Activated naive CD8-positive, alpha-beta T cell treated with anti-CD3 and anti-CD28 coated beads, Interleukin-2, amount 10 ng/mL, durations not matched to agents 7 days and 5 days (primary cell): ENCODE data around the gene OSBP2. TPM values are rescaled to one million over a fixed set of nuclear protein-coding genes. Genes with fewer than 3 reads are reported as not detected.

ENCODE experiments used
- ATAC-seq: fragments of 150-1000 bp; cut with Tn5 transposase; one replicate; pipeline ENCODE4 v1.10.0; 2021; ENCODE audit warnings: low read depth, moderate library complexity
- POLR2A ChIA-PET: fragments of 350-600 bp; sonication (Branson Sonifier 250); formaldehyde crosslinking; loops from one replicate; lab custom pipeline; 2021; ENCODE audit warnings: antibody characterized with exemption; lab: Charles Lee
- DNase-seq: peaks from one replicate; pipeline ENCODE4 v3.0.0; 2021
- H3K27ac Mint-ChIP-seq: one replicate; pipeline ENCODE4 v1.8.0; 2022; ENCODE audit warnings: mild to moderate bottlenecking, mixed read lengths
- H3K27me3 Mint-ChIP-seq: one replicate; pipeline ENCODE4 v1.8.0; 2022; ENCODE audit warnings: mild to moderate bottlenecking, moderate library complexity, mixed read lengths
- H3K36me3 Mint-ChIP-seq: one replicate; pipeline ENCODE4 v1.8.0; 2021; ENCODE audit warnings: mild to moderate bottlenecking, mixed read lengths
- H3K4me1 Mint-ChIP-seq: one replicate; pipeline ENCODE4 v1.8.0; 2021; ENCODE audit warnings: mixed read lengths
- H3K4me3 Mint-ChIP-seq: one replicate; pipeline ENCODE4 v1.8.0; 2022; ENCODE audit warnings: mild to moderate bottlenecking, moderate library complexity, mixed read lengths
- H3K9me3 Mint-ChIP-seq: one replicate; pipeline ENCODE4 v1.8.0; 2021; ENCODE audit warnings: mixed read lengths
- microRNA-seq: library from miRNA; unstranded; fragments of <30 nt; microRNA quantifications from one replicate; pipeline ENCODE4 v1.2.0, GENCODE V29; 2022
- total RNA-seq, 2 experiments: library from RNA; stranded (reverse); gene quantifications; one replicate each; pipeline ENCODE4 v1.2.3, GENCODE V29; 2021

The OSBP2 gene
- total RNA-seq, 2 experiments from 2014 or later, result 0.45 to 0.61 TPM

- POLR2A ChIA-PET, result interaction anchor here (2.6 kb wide), 1 partner anchor 136 kb away, joined by 17 read pairs; no protein-coding TSS in a partner anchor
- Mint-ChIP-seq H3K36me3 (peaks cover 46% of the 10 kb centered on the region), H3K9me3 (no peaks in the 10 kb centered on the region), H3K27ac (no peak overlapping the region), H3K4me3 (no peak overlapping the region), H3K4me1 (peaks cover 40% of the 10 kb centered on the region), H3K27me3 (no peaks in the 10 kb centered on the region)
- no peak for ATAC-seq
- no peak for DNase-seq
Observed at GRCh38 chr22:30947816-30948454, 253.3 kb downstream of the OSBP2 start.

- peaks cover 34% of the 10 kb centered on the region for H3K4me1 Mint-ChIP-seq
- peaks cover 46% of the 10 kb centered on the region for H3K36me3 Mint-ChIP-seq
- H3K9me3 Mint-ChIP-seq, result no peaks in the 10 kb centered on the region
- peak overlapping the region; percentile 72 for H3K27ac Mint-ChIP-seq
- ATAC-seq (no peak), DNase-seq (no peak)
- no peak overlapping the region for H3K4me3 Mint-ChIP-seq
- no peaks in the 10 kb centered on the region for H3K27me3 Mint-ChIP-seq
- POLR2A ChIA-PET, result interaction anchor here (1.9 kb wide), 1 partner anchor 20 kb away, joined by 8 read pairs; the partner anchor contains the start of genes MORC2 and TUG1
Observed at GRCh38 chr22:30948930-30949342, 254.3 kb downstream of the OSBP2 start.

DNA sequence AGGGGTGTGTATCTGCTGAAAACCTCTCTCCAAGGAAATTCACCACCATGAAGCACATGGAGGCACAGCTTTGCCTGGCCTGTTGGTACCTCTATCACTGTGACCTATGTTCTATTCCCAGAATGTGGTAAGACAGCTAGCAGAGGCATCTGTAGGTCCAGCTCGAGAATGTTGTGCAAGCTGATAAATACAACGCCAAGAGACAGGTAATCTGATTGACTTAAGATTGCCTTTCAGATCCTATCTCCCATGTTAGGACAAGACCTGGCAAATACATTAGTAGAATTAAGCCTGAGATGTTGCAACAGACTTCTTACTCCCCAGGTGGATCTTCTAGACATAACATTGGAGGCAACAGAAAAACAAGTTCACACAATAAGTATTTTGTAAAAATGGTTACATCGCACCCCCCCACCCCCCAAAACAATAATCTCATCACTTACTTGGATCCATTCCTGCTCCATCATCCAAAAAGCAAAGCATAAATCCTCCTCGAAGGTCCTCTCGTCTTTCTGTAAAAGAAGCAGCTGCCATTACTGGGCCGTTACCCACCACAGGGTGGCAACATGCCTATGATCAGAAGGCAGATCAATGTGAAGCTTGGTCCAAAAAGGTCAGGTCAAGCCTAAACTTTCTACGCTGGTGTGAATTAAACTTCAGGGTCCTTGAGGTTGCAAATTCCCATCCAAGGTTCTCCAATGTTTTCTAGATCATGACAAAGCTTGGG lies 255.4 kb downstream of the OSBP2 start:
- H3K27ac Mint-ChIP-seq, result no peak overlapping the region

DNA sequence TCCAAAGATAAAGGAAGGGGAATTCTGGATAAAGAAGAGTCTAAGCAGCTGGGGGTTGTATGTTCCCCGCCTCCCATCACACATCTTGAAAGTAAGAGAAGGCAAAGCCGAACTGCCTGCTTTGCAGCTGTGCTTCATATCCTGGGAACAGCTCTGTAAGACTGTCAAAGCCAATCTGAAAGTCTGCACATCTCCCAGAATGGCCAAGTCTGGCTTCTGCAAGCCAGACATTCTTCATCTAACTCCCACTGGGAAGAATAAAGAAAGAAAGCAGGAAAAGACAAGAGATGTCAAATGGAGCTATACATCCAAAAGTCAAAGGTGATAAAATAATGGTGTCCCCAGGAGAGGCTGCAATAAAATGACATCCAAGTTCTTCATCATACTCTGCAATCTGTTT lies 258.5 kb downstream of the OSBP2 start:
- Mint-ChIP-seq H3K27me3 (no peaks in the 10 kb centered on the region), H3K4me1 (peaks cover 22% of the 10 kb centered on the region), H3K27ac (no peak overlapping the region), H3K4me3 (no peak overlapping the region), H3K36me3 (peaks cover 35% of the 10 kb centered on the region), H3K9me3 (no peaks in the 10 kb centered on the region)
- POLR2A ChIA-PET, result no interaction called here
- ATAC-seq, result no peak
- DNase-seq, result no peak

More for the DNA sequence above, 255.4 kb downstream of the OSBP2 start:
- H3K36me3 Mint-ChIP-seq, result peaks cover 38% of the 10 kb centered on the region
- no peak for DNase-seq
- H3K4me1 Mint-ChIP-seq, result peaks cover 26% of the 10 kb centered on the region
- no peaks in the 10 kb centered on the region for H3K27me3 Mint-ChIP-seq
- H3K9me3 Mint-ChIP-seq, result no peaks in the 10 kb centered on the region
- H3K4me3 Mint-ChIP-seq, result no peak overlapping the region
- POLR2A ChIA-PET, result interaction anchor here (0.6 to 1.9 kb wide), 2 partner anchors 9 to 19 kb away, joined by 6 to 8 read pairs; partner anchors contain the start of genes MORC2 and TUG1
- ATAC-seq, result no peak

GRCh38 chr22:30955153-30955552 lies 260.5 kb downstream of the OSBP2 start:
- H3K9me3 Mint-ChIP-seq, result no peaks in the 10 kb centered on the region
- ATAC-seq, result no peak
- H3K27ac Mint-ChIP-seq, result no peak overlapping the region
- DNase-seq, result no peak
- no peaks in the 10 kb centered on the region for H3K27me3 Mint-ChIP-seq
- peaks cover 33% of the 10 kb centered on the region for H3K36me3 Mint-ChIP-seq
- H3K4me1 Mint-ChIP-seq, result peaks cover 23% of the 10 kb centered on the region
- POLR2A ChIA-PET, result interaction anchor here (0.6 to 1.0 kb wide), 3 partner anchors 14 to 1656 kb away, joined by 3 to 7 read pairs (median 3); partner anchors contain the start of genes MORC2 and TUG1
- H3K4me3 Mint-ChIP-seq, result no peak overlapping the region

Small RNAs within 50 kb of the gene (microRNA-seq; reads per million reads assigned to microRNA genes)
- gene MIR3200, result 4.9 reads per million

Other genes starting within 250 kb of the OSBP2 start
- gene SEC14L3, start 222.9 kb upstream of the OSBP2 start, total RNA-seq, result not detected
- not detected for gene SEC14L4, start 189.2 kb upstream of the OSBP2 start, total RNA-seq
- under 1 TPM in 1 of 2 experiments, not detected in 1; 0.08 TPM for gene SEC14L6, start 148.1 kb upstream of the OSBP2 start, total RNA-seq
- under 1 TPM; 0.44 to 0.68 TPM for gene GAL3ST1, start 120.2 kb upstream of the OSBP2 start, total RNA-seq
- gene PES1, start 103.0 kb upstream of the OSBP2 start, total RNA-seq, result 10 to 100 TPM; 51.2 to 57.1 TPM
- gene TCN2, start 87.7 kb upstream of the OSBP2 start, total RNA-seq, result under 1 TPM; 0.28 to 0.94 TPM
- 1 to 10 TPM; 1.5 to 2.4 TPM for gene SLC35E4, start 59.1 kb upstream of the OSBP2 start, total RNA-seq
- gene DUSP18, start 27.0 kb upstream of the OSBP2 start, total RNA-seq, result 10 to 100 TPM; 10.5 to 12.8 TPM